Stimulated activated CD8-positive, alpha-beta memory T cell treated with anti-CD3 and anti-CD28 coated beads, Interleukin-7, amount 100 ng/mL, for 24 hours (primary cell): ENCODE measurements around the gene DPH2.
A peak's percentile ranks its signal among the peaks of the same experiment; 100 is the strongest.

ENCODE experiments used
- DNase-seq: peaks from one replicate; pipeline ENCODE4 v3.0.0-alpha.2; 2020; ENCODE audit warnings: low read depth

Gene DPH2, protein sequence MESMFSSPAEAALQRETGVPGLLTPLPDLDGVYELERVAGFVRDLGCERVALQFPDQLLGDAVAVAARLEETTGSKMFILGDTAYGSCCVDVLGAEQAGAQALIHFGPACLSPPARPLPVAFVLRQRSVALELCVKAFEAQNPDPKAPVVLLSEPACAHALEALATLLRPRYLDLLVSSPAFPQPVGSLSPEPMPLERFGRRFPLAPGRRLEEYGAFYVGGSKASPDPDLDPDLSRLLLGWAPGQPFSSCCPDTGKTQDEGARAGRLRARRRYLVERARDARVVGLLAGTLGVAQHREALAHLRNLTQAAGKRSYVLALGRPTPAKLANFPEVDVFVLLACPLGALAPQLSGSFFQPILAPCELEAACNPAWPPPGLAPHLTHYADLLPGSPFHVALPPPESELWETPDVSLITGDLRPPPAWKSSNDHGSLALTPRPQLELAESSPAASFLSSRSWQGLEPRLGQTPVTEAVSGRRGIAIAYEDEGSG

DNA sequence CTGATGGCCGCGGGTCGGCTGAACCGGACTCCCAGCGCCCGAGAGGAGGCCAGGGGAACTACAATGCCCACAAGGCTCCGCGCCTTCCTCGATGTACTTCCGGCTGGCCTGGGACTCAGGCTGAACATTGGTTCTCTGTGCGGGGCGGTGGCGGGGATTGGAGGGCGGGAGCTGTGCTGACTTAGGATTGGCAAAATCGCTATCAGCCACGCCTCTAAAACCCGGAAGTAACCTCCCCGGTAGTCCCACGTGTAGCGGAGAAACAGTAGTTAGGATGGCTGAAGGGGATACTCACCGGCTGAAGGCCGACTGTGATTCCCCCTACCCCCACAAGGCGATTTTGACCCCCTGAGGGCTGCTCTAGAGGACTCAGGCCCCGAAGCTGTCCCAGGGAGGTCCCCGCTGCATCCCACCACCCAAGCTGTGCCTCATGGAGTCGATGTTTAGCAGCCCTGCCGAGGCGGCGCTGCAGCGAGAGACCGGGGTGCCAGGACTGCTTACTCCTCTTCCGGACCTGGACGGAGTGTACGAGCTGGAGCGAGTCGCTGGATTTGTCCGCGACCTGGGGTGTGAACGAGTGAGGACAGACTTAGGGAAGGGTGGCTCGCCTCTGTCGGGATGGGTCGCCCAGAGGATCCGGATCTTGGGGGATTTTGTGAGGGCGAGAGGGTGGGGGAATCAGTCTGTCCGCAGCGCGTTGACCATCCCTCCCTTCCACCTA is at the start of gene DPH2:
DPH2 (plus strand) TSS at position 265 of the 721 bp plus-strand sequence; CDS start at position 431, 166 bp downstream.
- peak; percentile 94 for DNase-seq

DNA sequence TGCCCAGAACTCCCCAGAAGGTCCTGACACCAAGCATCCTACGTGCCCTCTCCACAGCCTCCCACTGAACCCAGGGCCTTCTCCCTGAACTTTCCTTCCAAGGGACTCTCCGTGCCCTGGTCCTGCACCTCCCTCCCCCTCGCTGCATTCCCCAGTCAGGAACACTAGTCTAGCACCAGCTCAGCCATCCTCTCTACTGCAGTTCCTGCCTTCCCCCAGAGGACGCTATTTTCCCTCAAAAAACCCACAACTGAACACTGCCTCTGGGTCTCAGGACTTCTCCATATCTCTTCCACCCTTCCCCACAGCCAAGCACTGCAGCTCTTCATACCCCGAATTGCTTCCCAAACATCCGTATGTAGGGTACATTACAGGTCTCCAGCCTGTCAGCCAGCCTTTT is 48.8 kb upstream of the DPH2 start:
- no peak for DNase-seq

DNA sequence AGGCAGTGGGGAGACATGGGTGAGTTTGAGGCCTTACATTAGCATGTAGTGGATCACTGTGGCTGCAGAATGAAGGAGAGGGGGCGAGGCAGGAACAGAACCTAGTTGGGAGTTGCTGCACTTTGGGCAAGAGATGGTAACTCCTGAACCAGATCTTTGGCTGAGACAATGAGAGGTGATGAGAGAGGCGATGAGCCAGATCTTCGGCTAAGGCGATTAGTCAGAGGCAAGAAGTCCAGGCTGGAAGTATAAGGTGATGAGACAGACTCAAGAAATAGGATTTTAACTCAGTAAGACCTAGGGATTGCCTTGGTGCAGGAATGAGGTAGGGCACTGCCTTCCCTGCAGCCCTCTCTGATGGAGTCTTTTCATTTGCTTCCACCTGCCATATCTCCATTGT is 45.3 kb upstream of the DPH2 start:
- DNase-seq, result no peak

DNA sequence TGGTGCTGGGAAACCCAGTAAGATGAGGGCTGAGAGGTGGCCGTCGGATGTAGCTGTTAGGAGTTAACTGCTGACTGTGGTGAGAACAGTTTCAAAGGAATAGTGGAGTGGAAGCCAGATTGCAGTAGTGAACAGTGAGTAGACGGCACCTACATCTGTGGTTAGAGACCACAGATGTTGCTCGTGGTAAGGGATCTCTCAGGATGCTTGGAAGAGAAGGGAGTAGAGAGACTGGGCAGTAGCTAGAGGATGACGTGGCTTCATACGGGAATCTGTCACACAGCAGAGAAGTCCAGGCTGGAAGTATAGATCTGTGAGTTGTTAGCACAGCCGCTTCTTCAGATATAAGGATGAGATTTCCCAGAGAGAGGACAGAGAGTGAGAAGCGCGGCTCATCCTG is 44.0 kb upstream of the DPH2 start:
- DNase-seq, result no peak

DNA sequence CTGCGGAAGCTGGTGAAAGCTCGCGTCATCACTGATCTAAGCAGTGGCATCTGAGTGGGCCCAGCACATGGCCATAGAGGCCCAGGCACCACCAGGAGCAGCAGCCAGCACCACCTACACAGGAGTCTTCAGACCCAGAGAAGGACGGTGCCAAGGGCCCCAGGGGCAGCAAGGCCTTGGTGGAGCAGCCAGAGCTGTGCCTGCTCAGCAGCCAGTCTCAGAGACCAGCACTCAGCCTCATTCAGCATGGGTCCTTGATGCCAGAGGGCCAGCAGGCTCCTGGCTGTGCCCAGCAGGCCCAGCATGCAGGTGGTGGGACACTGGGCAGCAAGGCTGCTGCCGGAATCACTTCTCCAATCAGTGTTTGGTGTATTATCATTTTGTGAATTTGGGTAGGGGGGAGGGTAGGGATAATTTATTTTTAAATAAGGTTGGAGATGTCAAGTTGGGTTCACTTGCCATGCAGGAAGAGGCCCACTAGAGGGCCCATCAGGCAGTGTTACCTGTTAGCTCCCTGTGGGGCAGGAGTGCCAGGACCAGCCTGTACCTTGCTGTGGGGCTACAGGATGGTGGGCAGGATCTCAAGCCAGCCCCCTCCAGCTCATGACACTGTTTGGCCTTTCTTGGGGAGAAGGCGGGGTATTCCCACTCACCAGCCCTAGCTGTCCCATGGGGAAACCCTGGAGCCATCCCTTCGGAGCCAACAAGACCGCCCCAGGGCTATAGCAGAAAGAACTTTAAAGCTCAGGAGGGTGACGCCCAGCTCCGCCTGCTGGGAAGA is 39.5 kb upstream of the DPH2 start:
- DNase-seq, result no peak

DNA sequence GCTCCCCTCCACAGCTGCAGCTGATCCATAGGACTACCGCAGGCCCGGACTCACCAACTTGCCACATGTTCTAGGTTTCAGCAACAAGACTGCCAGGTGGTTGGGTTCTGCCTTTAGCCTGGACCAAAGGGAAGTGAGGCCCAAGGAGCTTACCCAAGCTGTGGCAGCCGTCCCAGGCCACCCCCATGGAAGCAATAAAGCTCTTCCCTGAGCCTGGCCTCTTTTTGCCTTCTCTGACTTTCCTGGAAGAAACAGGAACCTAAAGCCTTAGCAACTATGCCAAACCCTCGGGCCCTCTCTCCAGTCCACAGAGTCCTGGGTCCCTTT is 38.9 kb upstream of the DPH2 start:
- DNase-seq, result no peak

DNA sequence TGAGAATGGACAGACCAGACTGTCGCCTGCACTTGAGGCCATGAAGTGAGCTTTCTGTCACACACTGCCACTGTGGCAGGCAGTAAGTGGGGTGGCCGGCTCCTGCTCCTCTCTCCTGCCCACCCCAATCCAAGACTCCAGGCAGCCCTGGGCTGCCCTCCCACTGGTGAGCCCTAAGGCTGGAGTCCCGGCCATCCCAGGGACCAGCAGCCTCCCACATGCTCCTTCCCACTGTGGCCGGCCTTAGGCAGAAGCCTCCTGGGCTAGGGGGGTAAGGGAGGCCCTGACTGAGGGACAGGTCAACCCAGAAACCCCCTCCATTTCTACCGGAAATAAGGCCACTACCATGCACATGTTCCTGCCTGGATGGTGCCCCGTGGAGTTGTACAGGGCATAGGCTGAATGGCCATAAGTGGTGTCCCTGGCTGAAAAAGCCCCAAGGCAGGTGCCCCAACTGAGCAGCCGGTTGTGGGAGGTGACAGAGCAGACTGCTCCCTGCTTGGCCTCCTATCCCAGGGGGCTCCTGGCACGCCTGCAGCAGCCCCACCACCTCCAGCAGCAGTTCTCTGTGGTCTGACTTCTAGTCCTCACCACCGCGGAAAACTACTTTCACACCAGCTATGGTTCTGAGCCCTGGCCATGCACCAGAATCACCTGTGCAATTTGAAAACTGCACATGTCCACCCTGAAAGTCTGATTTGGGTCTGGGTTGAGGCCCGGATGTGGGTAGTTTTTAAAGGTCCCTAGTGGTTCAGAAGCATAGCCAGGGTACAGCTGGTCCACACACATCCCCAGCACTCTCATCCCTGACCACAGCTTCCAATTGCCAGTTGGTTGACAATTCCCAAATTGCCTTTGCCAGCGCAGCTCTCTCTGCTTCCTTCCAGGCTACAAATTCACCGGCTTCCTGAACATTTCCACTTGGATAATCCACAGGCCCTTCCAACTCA is 37.8 kb upstream of the DPH2 start:
- DNase-seq, result no peak

DNA sequence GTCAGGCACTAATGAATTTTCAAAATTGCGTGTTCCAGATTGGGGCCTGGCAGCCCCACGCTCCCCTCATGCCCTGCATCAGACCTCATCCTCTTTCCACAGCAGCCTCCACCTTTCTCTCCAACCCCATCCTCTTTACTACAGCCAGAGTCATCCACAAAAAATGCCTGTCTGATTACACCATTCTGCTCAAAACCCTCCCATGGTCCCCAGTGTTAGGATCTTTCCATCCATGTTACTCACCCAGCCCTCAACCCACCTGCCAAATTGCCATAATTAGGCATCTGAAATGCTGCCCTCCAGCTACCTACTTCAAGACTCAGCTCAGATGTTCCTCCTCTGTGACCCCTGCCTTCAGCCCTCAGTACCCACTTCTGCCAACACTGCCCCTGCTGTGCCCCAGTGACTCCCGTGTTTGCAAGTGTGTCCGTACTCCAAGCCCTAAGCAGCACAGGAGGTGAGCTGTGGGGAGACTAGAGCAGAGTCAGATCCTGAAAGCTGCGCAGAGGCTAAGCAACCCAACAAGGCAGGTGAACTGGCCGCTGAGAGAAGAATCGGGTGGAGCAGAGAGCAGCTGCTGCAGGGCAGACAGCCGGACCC is 36.9 kb upstream of the DPH2 start:
- no peak for DNase-seq

DNA sequence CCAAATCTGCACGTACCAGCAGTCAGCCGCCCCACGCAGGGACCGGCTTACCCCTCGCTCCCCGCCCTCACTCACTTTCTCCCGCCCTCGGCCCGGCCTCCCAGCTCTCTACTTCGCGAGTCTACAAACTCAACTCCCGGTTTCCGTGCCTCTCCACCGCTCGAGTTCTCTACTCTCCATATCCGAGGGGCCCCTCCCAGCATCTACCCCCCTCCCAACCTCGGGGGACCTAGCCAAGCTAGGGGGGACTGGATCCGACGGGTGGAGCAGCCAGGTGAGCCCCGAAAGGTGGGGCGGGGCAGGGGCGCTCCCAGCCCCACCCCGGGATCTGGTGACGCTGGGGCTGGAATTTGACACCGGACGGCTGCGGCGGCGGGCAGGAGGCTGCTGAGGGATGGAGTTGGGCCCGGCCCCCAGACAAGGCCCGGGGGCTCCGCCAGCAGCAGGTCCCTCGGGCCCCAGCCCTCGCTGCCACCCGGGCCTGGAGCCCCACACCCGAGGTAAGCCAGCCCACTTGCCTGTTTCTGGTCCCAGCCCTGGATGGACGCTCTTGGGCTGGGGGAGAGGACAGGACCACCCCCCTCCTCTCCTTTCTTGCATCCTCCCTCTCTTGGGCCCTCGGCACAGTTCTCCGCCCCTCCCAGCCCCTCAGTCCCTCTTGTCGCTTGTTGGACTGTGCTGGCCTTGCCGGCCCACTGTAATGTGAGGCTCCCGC is 36.3 kb upstream of the DPH2 start, which contains the start of gene ARTN:
ARTN (plus strand) TSS at position 416 of the 715 bp plus-strand sequence. CDS start 1,856 bp downstream, outside the sequence.
- no peak for DNase-seq

DNA sequence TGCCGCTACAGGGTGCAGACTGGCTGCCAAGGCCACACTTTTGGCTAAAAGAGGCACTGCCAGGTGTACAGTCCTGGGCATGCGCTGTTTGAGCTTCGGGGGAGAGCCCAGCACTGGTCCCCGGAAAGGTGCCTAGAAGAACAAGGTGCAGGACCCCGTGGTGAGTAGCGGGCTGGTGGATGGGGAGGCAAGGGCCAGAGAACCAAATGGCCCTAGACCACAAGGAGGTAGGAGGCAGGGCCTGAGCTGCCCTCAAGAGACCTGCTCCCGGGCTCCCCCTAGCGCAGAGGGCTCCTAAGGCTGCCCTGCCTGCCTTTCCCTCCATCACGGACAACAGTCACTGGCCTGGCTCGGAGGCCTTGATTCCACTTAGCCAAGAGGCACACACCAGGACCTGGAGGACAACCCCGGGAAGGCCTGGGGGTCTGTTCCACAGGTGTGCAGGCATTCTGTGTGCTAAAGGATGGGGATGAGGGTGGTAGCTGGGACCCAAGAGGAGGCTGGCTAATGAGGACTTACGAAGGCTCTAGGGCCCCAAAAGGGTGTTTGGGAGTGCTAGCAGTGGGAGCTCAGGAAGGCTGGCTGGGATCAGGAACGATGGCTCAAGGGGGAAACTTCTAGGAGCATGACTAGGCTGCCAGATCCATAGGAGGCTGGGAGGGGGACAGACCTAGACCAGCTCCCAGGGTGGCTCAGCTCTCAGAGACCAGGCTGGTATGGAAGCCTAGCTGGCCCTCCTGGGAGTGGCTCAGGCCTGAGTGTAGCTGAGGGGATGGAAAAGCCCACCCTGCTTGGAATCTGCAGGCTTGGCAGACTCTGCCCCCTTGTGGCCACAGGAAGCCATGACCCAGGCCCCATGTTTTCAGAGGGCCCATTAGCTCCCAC is 35.5 kb upstream of the DPH2 start:
- DNase-seq, result peak; percentile 15

DNA sequence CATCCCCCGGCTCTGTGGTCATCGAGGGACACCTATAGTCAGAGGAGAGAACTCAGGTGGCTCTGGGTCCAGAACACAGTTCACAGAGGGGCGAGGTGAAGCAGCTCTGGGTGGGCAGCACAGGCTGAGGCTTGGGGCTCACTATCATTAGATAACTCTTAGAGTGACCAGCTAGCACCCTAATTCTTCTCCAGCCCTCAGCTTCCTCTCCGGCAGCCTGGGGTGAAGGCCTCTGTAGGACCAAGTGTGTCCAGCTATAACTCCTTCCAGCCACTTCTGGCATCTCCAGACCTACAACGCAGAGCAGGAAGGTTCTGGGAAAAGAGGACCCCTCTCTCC is 34.9 kb upstream of the DPH2 start:
- no peak for DNase-seq

DNA sequence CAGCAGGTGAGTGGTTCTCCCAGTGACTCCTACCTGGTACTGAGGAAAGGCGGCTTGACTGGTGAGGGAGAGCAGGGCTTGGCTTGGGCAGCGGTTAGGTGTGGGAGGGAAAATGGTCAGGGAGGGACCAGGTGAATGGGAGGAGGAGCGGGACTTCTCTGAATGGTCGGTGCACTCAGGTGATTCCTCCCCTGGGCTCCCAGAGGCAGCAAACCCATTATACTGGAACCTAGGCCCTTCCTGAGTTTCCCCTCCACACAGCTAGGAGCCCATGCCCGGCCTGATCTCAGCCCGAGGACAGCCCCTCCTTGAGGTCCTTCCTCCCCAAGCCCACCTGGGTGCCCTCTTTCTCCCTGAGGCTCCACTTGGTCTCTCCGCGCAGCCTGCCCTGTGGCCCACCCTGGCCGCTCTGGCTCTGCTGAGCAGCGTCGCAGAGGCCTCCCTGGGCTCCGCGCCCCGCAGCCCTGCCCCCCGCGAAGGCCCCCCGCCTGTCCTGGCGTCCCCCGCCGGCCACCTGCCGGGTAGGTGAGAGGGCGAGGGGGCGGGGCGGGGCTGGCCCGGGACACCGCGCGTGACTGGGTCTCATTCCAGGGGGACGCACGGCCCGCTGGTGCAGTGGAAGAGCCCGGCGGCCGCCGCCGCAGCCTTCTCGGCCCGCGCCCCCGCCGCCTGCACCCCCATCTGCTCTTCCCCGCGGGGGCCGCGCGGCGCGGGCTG is 33.9 kb upstream of the DPH2 start:
- no peak for DNase-seq

DNA sequence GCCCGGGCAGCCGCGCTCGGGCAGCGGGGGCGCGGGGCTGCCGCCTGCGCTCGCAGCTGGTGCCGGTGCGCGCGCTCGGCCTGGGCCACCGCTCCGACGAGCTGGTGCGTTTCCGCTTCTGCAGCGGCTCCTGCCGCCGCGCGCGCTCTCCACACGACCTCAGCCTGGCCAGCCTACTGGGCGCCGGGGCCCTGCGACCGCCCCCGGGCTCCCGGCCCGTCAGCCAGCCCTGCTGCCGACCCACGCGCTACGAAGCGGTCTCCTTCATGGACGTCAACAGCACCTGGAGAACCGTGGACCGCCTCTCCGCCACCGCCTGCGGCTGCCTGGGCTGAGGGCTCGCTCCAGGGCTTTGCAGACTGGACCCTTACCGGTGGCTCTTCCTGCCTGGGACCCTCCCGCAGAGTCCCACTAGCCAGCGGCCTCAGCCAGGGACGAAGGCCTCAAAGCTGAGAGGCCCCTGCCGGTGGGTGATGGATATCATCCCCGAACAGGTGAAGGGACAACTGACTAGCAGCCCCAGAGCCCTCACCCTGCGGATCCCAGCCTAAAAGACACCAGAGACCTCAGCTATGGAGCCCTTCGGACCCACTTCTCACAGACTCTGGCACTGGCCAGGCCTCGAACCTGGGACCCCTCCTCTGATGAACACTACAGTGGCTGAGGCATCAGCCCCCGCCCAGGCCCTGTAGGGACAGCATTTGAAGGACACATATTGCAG is 33.2 kb upstream of the DPH2 start:
- DNase-seq, result no peak

DNA sequence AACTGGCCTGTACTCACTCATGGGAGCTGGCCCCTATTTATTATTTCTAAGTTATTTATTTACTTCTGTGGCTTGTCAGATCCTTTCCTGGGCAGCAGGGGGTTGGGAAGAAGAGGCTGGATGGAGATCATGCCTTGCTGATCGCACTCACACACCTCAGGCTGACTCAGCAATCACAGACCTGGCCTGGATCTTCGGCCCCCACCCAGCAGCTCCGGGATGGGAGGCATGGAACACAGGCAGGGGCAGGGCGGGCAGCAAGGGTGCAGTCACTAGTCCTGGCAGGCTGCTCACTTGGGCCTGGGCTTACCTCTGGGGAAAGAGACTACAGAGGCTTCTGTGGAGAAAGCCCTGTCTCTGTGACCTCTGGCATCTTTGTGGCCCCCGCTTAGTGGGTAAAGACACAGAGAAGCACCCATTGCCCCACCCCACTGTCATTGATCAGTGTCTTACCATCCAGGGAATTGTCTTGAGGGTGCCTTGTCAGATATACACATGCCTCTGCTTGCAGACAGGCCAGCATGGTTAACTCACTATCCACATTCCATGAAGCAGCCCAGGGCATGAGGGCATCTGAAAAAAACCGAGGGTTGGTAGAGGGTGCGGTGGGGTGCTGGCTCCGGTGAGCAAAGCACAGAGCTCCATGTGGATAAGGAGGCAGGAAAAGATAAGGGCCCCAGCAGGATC is 32.5 kb upstream of the DPH2 start:
- DNase-seq, result no peak

DNA sequence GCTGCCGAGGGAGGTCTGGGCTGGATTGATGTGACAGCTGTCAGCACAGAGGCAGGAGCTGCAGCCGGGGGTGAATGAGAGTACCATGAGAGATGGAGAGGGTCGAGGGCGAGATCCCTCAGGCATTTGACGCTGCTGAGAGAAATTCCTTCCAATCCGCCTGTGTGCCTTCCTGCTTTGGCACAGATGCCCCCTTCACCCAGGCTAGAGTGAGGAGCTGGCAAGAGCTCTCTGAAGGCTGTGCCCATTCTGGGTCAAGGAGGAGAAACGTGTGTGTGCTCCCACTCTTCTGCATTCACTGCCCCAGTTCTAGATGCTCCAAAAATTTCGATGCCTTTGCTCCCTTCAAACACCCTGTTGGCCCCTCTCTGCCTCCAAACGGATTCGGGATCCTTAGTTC is 31.4 kb upstream of the DPH2 start:
- DNase-seq, result no peak

DNA sequence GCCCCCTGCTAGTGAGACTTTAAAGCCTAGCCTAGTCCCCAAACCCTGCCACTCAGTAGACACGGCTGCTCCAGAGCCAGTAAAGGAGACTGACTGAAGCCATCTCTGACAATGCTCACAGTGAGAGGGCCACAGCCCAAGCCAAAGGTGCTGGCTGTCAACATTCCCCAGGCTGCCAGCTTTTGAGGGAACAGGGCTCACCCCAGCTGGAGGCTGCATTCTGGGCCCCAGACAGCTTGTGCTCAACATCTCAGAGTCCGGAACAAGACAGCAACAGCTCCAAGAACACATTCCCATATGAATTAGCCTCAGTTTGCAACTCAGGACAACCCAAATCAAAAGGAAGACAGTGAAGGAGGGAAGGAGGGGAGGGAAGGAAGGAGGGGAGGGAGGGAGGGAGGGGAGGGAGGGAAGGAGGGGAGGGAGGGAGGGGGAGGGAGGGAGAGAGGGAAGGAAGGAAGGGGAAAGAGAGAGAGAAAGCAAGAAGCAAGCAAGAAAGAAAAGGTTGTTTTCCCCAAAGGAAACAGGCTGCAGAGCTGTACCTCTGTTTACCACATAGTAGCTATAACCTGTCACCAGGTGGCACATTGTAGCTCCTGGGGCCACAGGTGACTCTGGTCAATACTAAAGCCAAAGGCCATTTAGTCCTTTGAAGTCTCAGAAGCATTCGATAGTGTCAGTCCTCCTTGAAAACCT is 30.8 kb upstream of the DPH2 start:
- DNase-seq, result no peak

DNA sequence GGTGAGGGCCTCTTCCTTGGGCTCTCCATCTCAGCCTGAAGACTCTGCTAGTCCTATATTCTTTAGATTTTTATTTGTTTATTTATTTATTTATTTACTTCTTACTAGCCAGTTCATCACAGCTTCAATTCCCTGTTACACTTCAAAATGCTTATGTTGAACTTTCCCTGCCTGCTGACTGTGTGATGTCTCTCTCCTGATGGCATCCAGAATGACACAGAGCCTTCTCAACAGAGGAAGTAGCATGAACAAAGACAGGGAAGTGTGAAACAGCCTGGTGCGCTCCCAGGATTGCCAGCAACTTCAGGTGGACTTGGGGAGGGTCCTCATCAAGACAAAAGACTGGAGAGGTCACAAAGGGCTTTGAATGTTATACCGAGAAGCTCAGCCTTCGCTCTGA is 27.4 kb upstream of the DPH2 start:
- no peak for DNase-seq
